Fibroblast of lung (primary cell): ENCODE measurements around the gene LIN52. TPM values are rescaled to one million over a fixed set of nuclear protein-coding genes. Genes with fewer than 3 reads are reported as not detected.

Experiments used
- DNase-seq, 2 donors: peaks; one replicate each; pipeline versions ENCODE4 v3.0.0 to v3.0.0-alpha.2; 2010; ENCODE audit warnings: low read depth in 2 of 2
- H2AFZ ChIP-seq: 2 replicates; pipeline ENCODE4 v1.5.1; 2012; ENCODE audit warnings: low read length, control low read depth, inconsistent platforms
- H3K27ac ChIP-seq: 2 replicates; pipeline ENCODE4 v1.5.1; 2011; ENCODE audit warnings: low read length, control low read depth; ENCODE audit not compliant: insufficient read depth
- H3K27me3 ChIP-seq: 2 replicates; pipeline ENCODE4 v1.5.1; 2011; ENCODE audit warnings: mild to moderate bottlenecking, low read length; ENCODE audit not compliant: control insufficient read depth, insufficient read depth
- H3K36me3 ChIP-seq: 2 replicates; pipeline ENCODE4 v1.5.1; 2011; ENCODE audit warnings: low read length; ENCODE audit not compliant: control insufficient read depth, insufficient read depth
- H3K4me1 ChIP-seq: 2 replicates; pipeline ENCODE4 v1.5.1; 2011; ENCODE audit warnings: low read length; ENCODE audit not compliant: control insufficient read depth, insufficient read depth; ENCODE audit errors: extremely low read depth
- H3K4me2 ChIP-seq: 2 replicates; pipeline ENCODE4 v1.5.1; 2011; ENCODE audit warnings: low read length, control low read depth; ENCODE audit not compliant: insufficient read depth; ENCODE audit errors: extremely low read depth
- H3K4me3 ChIP-seq, 4 experiments: fragments of 200-600 bp in 1 of 4; sonication (generic) in 1 of 4; replicated peaks in 1 of 4; 2 replicates each; pipeline ENCODE4 v1.5.1; 2011 to 2016; ENCODE audit warnings: low read length in 4 of 4, low read depth in 3 of 4, mild to moderate bottlenecking in 3 of 4, control low read depth in 2 of 4, inconsistent platforms in 1 of 4, mixed read lengths in 1 of 4; ENCODE audit not compliant: insufficient read depth in 1 of 4; ENCODE audit errors: control extremely low read depth in 1 of 4
- H3K79me2 ChIP-seq: 2 replicates; pipeline ENCODE4 v1.5.1; 2012; ENCODE audit warnings: mild to moderate bottlenecking, low read length, inconsistent platforms; ENCODE audit not compliant: control insufficient read depth, insufficient read depth
- H3K9ac ChIP-seq: 2 replicates; pipeline ENCODE4 v1.5.1; 2011; ENCODE audit warnings: mild to moderate bottlenecking, low read length, control low read depth; ENCODE audit not compliant: insufficient read depth
- H3K9me3 ChIP-seq: 2 replicates; pipeline ENCODE4 v1.5.1; 2012; ENCODE audit warnings: low read depth, low read length; ENCODE audit not compliant: control insufficient read depth, insufficient read depth
- H4K20me1 ChIP-seq: 2 replicates; pipeline ENCODE4 v1.5.1; 2011; ENCODE audit warnings: low read length; ENCODE audit not compliant: control insufficient read depth, insufficient read depth; ENCODE audit errors: extremely low read depth
- CTCF ChIP-seq, 2 donors: IDR thresholded peaks in 1 of 2; conservative IDR thresholded peaks in 1 of 2; 1 replicate in 1 of 2; 2 replicates in 1 of 2; pipeline ENCODE4 v1.5.1; 2011 to 2012; ENCODE audit warnings: low read length in 2 of 2, control low read depth in 1 of 2, inconsistent platforms in 1 of 2, low read depth in 1 of 2, mild to moderate bottlenecking in 1 of 2
- EZH2 ChIP-seq: IDR thresholded peaks from 2 replicates; pipeline ENCODE4 v1.5.1; 2012; ENCODE audit warnings: low read length, control low read depth, mild to moderate bottlenecking; ENCODE audit errors: missing control alignments
- polyA plus RNA-seq, 2 donors: library from polyadenylated mRNA; depleted of rRNA in 1 of 2; stranded (reverse) in 1 of 2; unstranded in 1 of 2; fragments of >200 nt; gene quantifications; 2 replicates each; pipeline ENCODE4 v1.2.1, GENCODE V29; 2011 to 2012; ENCODE audit warnings: missing spikeins in 1 of 2
- total RNA-seq: library from RNA; depleted of rRNA; stranded (reverse); fragments of >200 nt; gene quantifications from 2 replicates; pipeline ENCODE4 v1.2.1, GENCODE V29; 2014

The LIN52 gene
- total and polyA plus RNA-seq, 2 donors (not counting 1 experiment from before 2014, with no cell fraction given) = 7.5 to 11.9 TPM

DNA sequence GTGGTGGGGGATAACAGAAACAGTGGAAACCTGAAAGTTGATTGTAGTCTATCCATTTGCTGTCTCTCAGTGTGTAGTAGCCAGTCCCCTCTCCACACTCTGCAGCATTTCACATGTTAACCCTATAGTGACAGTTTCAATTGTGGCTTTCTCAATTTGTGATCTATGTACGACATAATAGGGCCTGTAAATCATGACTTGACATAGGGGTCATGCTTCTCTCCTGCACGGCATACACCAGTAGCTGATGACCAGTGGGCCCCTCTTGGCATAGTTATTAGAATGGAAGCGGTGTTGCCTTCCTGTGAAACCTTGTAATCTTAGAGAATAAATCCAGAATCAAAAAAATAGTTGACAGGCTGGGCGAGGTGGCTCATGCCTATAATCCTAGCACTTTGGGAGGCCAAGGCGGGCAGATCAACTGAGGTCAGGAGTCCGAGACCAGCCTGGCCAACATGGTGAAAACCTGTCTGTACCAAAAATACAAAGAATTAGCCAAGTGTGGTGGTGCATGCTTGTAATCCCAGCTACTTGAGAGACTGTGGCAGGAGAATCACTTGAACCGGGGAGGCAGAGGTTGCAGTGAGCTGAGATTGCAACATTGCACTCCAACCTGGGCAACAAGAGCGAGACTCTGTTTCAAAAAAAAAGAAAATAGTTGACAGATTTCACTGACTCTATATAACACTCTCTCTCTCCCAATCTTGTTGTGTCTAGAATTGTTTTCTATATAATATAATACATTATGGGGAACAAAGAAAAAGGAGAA lies 109.9 kb downstream of the LIN52 start:
- DNase-seq = no peak
- no peak overlapping the region for H3K4me2 ChIP-seq
- no peak overlapping the region for H3K4me3 ChIP-seq
- no peaks in the 10 kb centered on the region for H3K9me3 ChIP-seq
- no peaks in the 10 kb centered on the region for H3K79me2 ChIP-seq
- H3K27me3 ChIP-seq = no peaks in the 10 kb centered on the region
- H4K20me1 ChIP-seq = no peaks in the 10 kb centered on the region
- no peak overlapping the region for H3K27ac ChIP-seq
- no peaks in the 10 kb centered on the region for H3K36me3 ChIP-seq
- TF ChIP-seq EZH2 (no peak), CTCF (conservative IDR thresholded peaks at IDR 0.05 in 1 of 2, IDR thresholded peaks at IDR 0.05 in 1 of 2; ENCODE audit: low read depth in 1 of 2, low read length in 2 of 2) (no peak)
- H3K9ac ChIP-seq = no peak overlapping the region
- no peaks in the 10 kb centered on the region for H3K4me1 ChIP-seq
- no peak overlapping the region for H2AFZ ChIP-seq

DNA sequence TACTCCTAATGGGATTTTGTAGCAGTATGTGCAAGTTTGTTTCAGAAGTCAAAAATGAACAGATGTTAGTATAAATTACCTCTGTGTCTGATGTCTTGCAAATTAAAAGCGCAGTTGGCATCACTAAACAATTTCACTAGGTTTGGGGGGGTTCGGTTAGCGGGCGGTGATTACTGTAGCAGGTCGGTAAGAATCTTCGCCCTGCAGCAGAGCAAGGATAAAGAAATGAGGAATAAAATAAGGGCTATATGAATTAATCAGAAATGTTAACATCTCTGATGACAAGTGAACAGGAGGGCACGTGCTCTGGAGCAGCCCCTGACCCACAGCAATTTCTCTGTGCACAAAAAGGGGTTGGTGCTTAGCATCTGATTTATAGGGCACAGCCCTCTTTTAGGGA lies 110.9 kb downstream of the LIN52 start:
- Histone ChIP-seq H4K20me1 (no peaks in the 10 kb centered on the region), H3K27ac (no peak overlapping the region), H3K9me3 (no peaks in the 10 kb centered on the region), H3K4me3 (no peak overlapping the region), H3K9ac (no peak overlapping the region), H3K4me1 (no peaks in the 10 kb centered on the region), H3K27me3 (no peaks in the 10 kb centered on the region), H3K79me2 (no peaks in the 10 kb centered on the region), H3K4me2 (no peak overlapping the region), H3K36me3 (no peaks in the 10 kb centered on the region), H2AFZ (no peak overlapping the region)
- TF ChIP-seq CTCF (conservative IDR thresholded peaks at IDR 0.05 in 1 of 2, IDR thresholded peaks at IDR 0.05 in 1 of 2; ENCODE audit: low read depth in 1 of 2, low read length in 2 of 2) = no peak
- no peak for TF ChIP-seq EZH2
- no peak for DNase-seq

GRCh38 chr14:74198441-74199234 lies 113.9 kb downstream of the LIN52 start:
- no peaks in the 10 kb centered on the region for H3K4me1 ChIP-seq
- DNase-seq = no peak
- no peak overlapping the region for H3K4me3 ChIP-seq
- H3K9ac ChIP-seq = no peak overlapping the region
- TF ChIP-seq EZH2 (no peak), CTCF (conservative IDR thresholded peaks at IDR 0.05 in 1 of 2, IDR thresholded peaks at IDR 0.05 in 1 of 2; ENCODE audit: low read depth in 1 of 2, low read length in 2 of 2) (no peak)
- H3K79me2 ChIP-seq = no peaks in the 10 kb centered on the region
- no peak overlapping the region for H2AFZ ChIP-seq
- H3K27me3 ChIP-seq = no peaks in the 10 kb centered on the region
- no peak overlapping the region for H3K4me2 ChIP-seq
- H4K20me1 ChIP-seq = no peaks in the 10 kb centered on the region
- no peaks in the 10 kb centered on the region for H3K9me3 ChIP-seq
- H3K27ac ChIP-seq = no peak overlapping the region
- no peaks in the 10 kb centered on the region for H3K36me3 ChIP-seq
